Activated T-cell treated with anti-CD3 and anti-CD28 coated beads for 24 hours (primary cell): ENCODE data around the gene PDE11A.

Experiments
- DNase-seq: peaks from one replicate; pipeline ENCODE4 v3.0.0-alpha.2; 2020; ENCODE audit warnings: low read depth

Gene PDE11A

DNA sequence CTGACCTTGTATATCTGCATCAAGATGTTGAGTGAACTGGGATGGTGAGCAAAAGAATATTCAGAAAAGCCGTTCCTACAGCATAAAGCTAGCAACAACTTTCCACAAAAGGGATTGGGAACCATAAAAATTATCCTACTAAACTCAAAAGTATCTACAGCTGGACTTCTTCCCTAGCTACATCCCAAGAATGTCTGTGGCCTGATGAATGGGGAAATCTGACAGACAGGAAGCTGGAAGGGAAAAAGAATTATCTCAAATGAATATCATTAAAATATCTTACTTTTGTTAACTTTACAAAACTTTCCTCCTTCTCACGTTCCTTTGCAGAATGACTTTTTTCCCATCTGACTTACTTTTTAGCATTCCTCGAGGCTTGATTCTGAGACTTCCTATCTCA, 150.9 kb downstream of the PDE11A start:
- DNase-seq, result no peak

DNA sequence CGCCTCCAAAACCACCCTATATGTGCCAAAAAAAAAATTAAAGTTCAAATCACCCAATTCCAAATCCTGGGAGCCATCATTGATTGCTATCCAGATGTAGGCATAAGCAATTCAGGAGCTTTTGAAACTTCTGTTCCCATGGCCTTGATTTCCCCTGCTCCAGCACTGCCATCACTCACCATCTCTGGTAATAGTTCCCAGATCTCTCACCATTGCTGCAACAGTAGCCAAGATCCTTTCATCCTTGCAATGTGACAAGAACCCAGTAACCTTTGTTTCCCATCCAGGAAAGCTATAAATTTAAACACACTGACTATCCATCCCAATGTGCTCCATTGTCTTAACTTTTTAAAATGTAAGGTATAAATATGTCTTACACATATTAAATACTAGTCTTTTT, 155.4 kb downstream of the PDE11A start:
- DNase-seq, result no peak

GRCh38 chr2:177916342-177916741, 156.2 kb downstream of the PDE11A start:
- no peak for DNase-seq

GRCh38 chr2:177914247-177914646, 158.3 kb downstream of the PDE11A start:
- no peak for DNase-seq

- no peak for DNase-seq
Observed at GRCh38 chr2:177909962-177910361, 162.6 kb downstream of the PDE11A start.

- DNase-seq, result no peak
Observed at GRCh38 chr2:177908824-177909223, 163.8 kb downstream of the PDE11A start.

GRCh38 chr2:177908182-177908581, 164.4 kb downstream of the PDE11A start:
- DNase-seq, result no peak

GRCh38 chr2:177906041-177906718, 166.4 kb downstream of the PDE11A start:
- peak; percentile 58 for DNase-seq

DNA sequence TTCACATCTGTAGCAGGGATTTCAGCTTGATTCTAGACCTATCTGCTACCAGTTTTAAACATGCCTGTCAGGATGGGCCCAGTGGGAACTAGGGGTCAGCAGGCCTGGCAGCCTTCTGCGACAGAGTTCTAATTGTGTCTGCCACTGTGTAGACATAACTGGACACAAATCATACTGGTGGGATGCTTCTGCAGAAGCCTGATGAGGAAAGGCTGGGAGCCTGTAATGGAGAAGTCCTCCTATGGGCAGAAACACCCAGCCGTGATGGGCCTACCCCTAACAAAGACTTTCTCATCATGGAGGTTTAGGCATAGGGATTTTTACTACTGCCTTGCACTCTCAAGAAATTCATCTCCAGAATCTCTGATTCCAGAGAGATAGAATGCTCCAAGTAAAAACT, 166.9 kb downstream of the PDE11A start:
- DNase-seq, result no peak

DNA sequence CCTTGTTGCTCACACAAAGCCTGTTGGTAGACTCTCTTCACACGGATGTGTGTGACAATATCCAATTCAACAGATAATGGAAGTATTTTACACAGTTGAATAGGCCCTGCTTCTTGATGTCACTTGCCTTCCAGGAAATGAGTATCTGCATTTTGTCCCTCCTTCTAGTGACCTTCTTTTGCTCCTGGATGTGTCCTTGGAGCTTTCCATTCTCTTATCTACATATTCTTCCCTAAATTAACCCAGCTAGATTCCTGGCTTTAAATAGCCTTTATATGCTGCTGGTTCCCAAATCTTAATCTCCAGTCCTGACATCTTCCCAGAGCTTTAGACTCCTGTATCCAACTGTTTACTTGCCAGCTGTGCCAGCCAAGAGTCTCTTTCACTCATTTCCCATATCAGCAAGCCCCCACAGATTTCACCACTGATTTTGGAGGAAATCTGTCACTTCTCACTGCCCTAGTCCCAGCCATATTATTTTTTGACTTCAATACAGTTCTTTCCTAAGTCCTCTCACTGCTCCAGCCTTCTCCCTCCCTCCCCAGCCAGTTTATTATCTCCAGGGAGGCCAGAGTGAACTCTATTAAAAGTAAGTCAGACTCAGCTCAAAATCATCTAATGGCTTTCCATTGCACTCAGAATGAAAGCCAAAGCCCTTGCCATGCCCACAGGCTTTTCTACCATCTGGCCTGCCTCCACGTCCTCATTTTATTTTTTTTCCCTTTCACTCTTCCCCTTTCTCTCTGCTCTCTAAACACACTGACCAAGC, 170.0 kb downstream of the PDE11A start:
- no peak for DNase-seq

DNA sequence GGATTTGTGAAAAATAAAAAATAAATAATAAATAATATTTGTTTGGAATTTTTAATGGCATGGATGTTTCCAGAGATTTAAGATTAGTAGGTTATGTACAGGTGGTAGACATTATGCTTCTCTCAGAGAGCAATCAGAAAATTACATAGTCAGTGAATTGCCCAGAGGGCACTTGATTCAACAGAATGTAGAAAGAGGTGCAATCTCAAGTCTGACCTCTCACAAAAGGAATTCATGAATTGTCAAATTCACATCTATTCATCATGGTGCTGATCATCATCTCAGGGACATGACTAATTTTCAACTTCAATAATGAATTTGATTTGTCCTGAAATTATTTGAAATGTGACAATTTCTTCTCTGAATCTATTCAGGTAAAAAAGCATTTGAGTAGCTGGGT, 172.5 kb downstream of the PDE11A start:
- DNase-seq, result no peak

DNA sequence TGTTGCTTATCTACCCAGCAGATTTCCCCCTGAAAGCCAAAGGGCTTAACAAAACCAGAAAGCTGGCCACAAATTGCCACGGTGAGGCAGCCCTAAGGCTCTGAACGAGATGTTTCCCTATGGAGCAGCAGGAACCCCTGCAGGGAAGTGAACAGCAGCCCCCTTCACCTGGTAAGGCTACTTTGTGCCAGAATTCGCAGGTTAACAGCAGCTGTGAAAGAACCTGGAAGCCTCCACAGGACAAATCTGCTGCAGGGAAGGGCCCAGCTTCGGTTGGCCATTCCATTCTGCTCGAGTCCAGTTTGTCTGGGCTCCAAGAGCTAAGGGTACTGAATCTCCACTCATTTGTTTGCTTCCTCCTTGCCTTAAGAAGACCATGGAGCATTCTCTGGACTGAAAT, 175.3 kb downstream of the PDE11A start:
- no peak for DNase-seq

DNA sequence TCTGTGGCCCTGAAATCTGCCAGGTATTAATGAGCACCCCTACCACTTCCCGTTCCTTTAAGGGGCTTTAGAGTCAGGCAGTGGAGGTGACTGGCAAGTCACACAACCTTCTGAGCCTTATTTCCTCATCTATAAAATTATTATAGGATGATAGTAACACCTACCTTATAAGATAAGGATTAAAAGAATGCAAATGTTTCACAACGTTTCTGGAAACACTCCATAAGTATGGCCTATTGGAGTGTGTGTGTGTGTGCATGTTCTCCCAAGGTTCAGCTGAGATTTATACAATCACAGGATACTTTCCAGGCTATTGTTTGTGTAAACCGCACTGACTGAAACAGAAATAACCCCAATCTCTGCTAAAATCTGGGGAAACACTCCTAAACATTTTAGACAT, 176.0 kb downstream of the PDE11A start:
- no peak for DNase-seq

DNA sequence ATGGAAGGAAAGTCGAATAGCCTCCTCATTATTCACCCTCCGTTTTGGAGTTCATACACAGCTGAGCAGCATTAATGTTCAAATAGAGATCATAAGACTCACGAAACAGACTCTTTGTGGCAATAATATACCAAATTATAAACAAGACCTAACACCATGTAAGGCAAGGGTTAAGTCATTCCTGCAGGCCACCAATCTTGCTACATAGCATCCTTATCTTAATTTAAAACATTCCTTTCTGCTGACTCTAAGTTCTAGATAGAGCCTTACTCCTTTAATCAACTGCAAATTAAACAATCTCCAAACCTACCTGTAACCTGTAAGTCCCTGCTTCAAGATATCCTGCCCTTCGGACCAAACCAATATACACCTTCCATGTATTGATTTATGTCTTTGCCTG, 178.0 kb downstream of the PDE11A start:
- DNase-seq, result no peak

GRCh38 chr2:177893880-177894279, 178.7 kb downstream of the PDE11A start:
- DNase-seq, result no peak

GRCh38 chr2:177891533-177891932, 181.0 kb downstream of the PDE11A start:
- DNase-seq, result no peak

DNA sequence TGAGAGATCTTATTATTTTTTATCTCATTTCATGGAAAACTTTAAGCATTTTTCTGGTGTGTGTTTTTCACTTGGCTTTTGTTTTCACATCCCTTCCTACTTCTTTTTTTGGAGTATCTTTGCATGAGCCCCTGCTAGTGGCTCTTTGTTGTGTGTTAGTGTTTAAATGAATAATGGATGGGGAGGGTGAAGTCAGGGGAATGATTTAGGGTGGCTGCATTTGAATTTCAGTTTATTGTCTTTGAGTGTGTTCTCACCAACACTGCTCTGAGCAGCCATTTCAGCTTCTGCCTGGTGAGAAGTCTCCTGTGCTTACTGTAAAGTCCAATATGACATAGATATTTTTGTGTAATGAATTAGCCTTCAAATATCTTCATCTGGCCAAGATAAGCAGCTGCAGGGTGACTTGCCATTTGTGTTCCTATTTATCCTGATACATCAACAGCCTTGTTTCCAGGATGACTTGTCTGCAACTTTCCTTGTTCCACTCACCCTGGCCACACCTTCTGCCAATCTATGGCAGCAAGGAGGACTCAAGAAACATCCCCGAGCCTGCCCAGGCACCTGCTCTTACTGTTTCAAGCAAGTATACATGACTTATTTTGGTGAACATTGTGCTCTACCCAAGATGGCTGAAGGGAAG, 182.6 kb downstream of the PDE11A start:
- DNase-seq, result no peak

DNA sequence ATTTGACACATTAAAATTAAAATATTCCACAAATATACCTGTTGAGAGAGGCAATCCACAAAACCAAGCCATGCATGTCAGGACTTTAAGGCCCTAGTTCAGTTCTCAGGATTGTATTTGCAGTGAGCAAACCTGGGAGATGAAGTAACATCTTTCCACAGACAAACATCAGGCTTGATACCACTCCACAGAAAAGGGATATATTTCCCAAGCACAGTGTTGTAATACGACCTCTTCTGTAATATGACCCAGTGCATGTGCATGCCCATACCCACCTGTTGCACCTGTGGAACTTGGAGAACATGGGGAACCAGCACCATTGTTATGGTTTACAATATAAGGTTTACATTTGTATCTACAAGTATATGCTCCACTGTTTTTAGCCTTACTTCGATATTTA, 184.0 kb downstream of the PDE11A start:
- no peak for DNase-seq

- DNase-seq, result no peak
Observed at GRCh38 chr2:177887722-177888121, 184.9 kb downstream of the PDE11A start.

GRCh38 chr2:177886824-177887223, 185.8 kb downstream of the PDE11A start:
- DNase-seq, result no peak

GRCh38 chr2:177885828-177886466, 186.6 kb downstream of the PDE11A start:
- no peak for DNase-seq

DNA sequence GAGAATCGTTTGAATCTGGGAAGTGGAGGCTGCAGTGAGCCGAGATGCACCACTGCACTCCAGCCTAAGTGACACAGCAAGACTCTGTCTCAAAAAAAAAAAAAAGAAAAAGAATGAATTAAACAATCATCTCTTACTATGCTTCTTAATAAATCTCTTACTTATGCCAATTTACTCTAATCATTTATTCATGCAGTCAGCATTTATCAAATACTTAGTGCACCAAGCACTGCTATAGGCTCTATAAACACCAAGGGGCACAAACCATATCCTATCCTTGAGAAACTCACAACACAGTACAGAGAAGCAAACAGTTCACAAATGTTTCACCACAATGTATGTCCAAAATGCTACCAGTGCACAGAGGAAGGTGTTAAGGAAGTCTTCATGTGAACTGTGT, 189.4 kb downstream of the PDE11A start:
- DNase-seq, result no peak

- no peak for DNase-seq
Observed at GRCh38 chr2:177882501-177882900, 190.1 kb downstream of the PDE11A start.
